ENCODE results near the gene OLIG2.

GRCh38 chr21:32991361-32991760, 34.4 kb upstream of the OLIG2 start:
- TF ChIP-seq CTCF (IDR thresholded peaks at IDR 0.05) (no peak), POLR2A (IDR thresholded peaks at IDR 0.05; ENCODE audit: low read depth) (no peak), EP300 (IDR thresholded peaks at IDR 0.05) (no peak)
